ENCODE results near the gene VPS9D1. TPM values are rescaled to one million over a fixed set of nuclear protein-coding genes. Genes with fewer than 3 reads are reported as not detected.

Gene VPS9D1
- total RNA-seq, 4 donors from 2014 or later = 5.8 to 9.8 (median 7.0) TPM

DNA sequence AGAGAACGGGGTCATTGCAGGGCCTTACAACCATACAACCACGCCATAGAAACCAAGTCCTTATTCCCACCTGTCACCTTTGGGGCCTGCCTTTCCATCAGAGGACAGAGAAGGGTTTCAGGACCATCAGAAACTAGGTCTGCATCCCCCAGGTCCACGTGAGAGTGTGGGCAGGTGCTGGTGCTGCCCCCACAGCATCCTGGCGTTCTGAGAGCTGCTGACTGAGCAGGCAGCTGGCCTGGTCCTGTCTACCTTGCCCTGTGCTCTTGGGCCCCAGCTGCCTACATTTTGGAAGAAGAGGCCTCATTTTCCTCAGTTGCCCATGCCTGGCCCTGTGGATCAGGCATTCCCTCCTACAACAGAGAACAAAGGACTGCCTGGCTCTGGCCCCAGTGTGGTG lies 22.2 kb upstream of the VPS9D1 start:
- DNase-seq (ENCODE audit: low spot score in 2 of 2) = no peak
- no peak overlapping the region for H3K4me3 ChIP-seq (ENCODE audit: low read depth, poor library complexity, severe bottlenecking)
- intact Hi-C loops (cut with DNase I; ENCODE audit: low total_unique reads) = no loop called here
- TF ChIP-seq, protein P1, sequence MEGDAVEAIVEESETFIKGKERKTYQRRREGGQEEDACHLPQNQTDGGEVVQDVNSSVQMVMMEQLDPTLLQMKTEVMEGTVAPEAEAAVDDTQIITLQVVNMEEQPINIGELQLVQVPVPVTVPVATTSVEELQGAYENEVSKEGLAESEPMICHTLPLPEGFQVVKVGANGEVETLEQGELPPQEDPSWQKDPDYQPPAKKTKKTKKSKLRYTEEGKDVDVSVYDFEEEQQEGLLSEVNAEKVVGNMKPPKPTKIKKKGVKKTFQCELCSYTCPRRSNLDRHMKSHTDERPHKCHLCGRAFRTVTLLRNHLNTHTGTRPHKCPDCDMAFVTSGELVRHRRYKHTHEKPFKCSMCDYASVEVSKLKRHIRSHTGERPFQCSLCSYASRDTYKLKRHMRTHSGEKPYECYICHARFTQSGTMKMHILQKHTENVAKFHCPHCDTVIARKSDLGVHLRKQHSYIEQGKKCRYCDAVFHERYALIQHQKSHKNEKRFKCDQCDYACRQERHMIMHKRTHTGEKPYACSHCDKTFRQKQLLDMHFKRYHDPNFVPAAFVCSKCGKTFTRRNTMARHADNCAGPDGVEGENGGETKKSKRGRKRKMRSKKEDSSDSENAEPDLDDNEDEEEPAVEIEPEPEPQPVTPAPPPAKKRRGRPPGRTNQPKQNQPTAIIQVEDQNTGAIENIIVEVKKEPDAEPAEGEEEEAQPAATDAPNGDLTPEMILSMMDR (IDR thresholded peaks at IDR 0.05) = no peak
- TF ChIP-seq POLR2A (IDR thresholded peaks at IDR 0.05) = no peak
- WGBS, 2 donors = 68 to 84% methylated on average over 4 of the region's 4 CpGs

DNA sequence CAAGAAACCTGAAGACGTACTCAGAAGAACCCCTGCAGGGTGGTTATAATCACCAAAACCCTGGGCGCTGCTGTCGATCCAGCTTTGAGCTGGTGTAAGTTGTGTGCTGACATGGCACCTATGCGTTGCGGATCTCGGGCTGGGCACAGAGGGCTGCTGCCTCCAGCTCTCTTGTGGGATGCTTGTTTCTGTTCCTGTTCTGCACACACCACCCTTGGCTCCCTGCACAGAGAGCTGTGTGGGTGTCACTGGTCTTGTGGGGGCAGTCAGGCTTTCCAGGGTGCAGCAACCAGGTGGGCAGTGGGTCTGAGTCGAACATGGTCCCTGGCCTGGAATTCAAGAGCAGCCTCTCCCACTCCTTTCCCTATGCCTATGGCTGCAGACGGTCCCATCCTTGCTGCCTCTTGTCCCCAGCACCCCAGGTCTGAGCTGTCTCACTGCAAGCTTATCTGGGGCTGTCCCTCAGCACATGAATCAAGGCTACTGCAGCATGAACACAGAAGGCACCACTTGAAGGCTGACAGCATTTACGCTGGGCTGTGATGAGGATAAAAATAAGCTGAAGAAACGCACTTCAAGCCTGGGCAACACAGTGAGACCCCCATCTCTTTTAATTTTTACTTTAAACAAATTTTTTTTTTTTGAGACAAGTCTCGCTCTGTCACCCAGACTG lies 20.8 kb upstream of the VPS9D1 start:
- no peak for DNase-seq (ENCODE audit: low spot score in 2 of 2)
- intact Hi-C loops (cut with DNase I; ENCODE audit: low total_unique reads) = no loop called here
- WGBS, 2 donors = 78 to 85% methylated on average over 11 of the region's 11 CpGs
- TF ChIP-seq POLR2A (IDR thresholded peaks at IDR 0.05) = no peak
- TF ChIP-seq, protein P1 (IDR thresholded peaks at IDR 0.05) = no peak
- no peak overlapping the region for H3K4me3 ChIP-seq (ENCODE audit: low read depth, poor library complexity, severe bottlenecking)

DNA sequence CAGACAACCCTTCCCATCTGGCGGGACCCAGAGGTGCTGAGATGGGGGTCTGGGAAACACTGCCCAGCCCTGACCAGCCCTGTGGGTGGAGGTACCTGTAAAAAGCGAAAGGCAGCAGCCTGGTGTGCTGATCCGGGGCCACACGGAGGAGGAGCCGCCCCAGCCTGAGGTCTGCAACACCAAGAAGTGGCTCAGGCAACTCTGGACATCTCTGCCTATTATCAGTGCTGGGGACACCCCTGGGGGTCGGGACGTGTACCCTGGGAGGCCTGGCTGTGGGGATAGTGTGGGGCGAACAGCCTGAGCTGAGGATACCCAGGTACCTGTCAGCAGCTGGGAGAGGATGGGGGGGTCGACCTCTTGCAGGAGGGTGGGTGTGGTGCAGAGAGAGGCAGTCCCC lies 18.7 kb upstream of the VPS9D1 start:
- no peak for DNase-seq (ENCODE audit: low spot score in 2 of 2)
- H3K4me3 ChIP-seq (ENCODE audit: low read depth, poor library complexity, severe bottlenecking) = no peak overlapping the region
- WGBS, 2 donors = 80 to 85% methylated on average over 9 of the region's 9 CpGs
- TF ChIP-seq, protein P1 (IDR thresholded peaks at IDR 0.05) = no peak
- no peak for TF ChIP-seq POLR2A (IDR thresholded peaks at IDR 0.05)
- intact Hi-C loops (cut with DNase I; ENCODE audit: low total_unique reads) = no loop called here

DNA sequence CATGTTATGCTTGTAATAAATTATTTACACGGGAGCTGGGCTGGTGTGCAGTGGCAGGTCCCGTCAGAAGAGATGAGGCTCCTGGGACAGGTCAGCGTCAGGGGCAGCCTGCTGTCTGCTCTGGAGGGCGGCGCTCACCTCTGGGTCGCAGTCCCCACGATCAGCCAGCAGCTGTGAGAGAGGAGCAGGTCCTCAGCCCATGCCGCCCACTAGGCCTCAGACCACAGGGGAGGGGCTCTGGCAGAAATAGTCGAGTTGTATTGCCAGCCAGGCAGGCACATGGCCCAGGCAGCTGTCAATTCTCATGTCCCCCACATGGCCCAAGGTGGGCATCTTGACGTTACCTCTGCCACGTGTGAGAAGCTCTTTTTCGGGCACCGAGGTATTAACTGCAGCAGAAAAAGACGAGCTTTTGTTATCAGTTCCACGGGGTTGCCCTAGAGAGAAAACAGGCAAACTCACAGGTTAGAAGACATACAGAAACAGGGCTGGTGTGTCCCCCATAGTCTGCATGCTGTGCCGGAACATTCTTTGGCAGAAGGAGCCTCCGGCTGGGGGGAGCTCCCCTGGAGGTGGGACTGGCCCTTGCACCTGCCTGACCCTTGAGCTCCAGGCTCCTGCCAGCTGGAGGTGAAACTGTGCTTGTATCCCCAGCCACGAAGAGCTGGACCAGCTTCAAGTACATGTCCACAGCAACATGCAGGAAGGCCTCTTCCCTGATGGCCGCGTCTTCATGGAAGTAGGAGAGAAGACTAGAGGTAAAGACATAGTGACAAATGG lies 18.0 kb upstream of the VPS9D1 start:
- DNase-seq (ENCODE audit: low spot score in 2 of 2) = no peak
- TF ChIP-seq, protein P1 (IDR thresholded peaks at IDR 0.05) = no peak
- no peak for TF ChIP-seq POLR2A (IDR thresholded peaks at IDR 0.05)
- WGBS, 2 donors = 80 to 85% methylated on average over 19 of the region's 20 CpGs
- H3K4me3 ChIP-seq (ENCODE audit: low read depth, poor library complexity, severe bottlenecking) = no peak overlapping the region
- intact Hi-C loops (cut with DNase I; ENCODE audit: low total_unique reads) = no loop called here

DNA sequence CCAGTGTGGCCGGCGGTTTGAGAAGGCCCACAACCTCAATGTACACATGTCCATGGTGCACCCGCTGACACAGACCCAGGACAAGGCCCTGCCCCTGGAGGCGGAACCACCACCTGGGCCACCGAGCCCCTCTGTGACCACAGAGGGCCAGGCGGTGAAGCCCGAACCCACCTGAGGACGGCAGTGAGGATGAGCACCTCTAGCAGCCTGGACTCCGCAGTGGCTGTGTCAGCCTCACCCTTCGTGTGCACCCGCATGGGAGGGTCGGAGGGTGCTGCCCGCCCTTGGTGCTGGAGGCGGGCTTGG lies 17.3 kb upstream of the VPS9D1 start:
- no peak for DNase-seq (ENCODE audit: low spot score in 2 of 2)
- TF ChIP-seq, protein P1 (IDR thresholded peaks at IDR 0.05) = no peak
- no peak for TF ChIP-seq POLR2A (IDR thresholded peaks at IDR 0.05)
- H3K4me3 ChIP-seq (ENCODE audit: low read depth, poor library complexity, severe bottlenecking) = no peak overlapping the region
- intact Hi-C loops (cut with DNase I; ENCODE audit: low total_unique reads) = no loop called here
- 90 to 100% methylated on average over 5 to 9 of the region's 14 CpGs for WGBS, 2 donors

Data from lower leg skin (tissue), 4 donors.